Smooth muscle cell of the brain vasculature (primary cell): Measurements from ENCODE around the gene TRIM21.
"Not testable (repeated sequence)": the region's sequence is repeated elsewhere in the genome, so short reads cannot be mapped to it uniquely, and the experiment has no call there.

ENCODE experiments used
- DNase-seq: peaks from one replicate; pipeline ENCODE4 v3.0.0-alpha.2; 2012; ENCODE audit warnings: low read depth, low spot score

The TRIM21 gene

DNA sequence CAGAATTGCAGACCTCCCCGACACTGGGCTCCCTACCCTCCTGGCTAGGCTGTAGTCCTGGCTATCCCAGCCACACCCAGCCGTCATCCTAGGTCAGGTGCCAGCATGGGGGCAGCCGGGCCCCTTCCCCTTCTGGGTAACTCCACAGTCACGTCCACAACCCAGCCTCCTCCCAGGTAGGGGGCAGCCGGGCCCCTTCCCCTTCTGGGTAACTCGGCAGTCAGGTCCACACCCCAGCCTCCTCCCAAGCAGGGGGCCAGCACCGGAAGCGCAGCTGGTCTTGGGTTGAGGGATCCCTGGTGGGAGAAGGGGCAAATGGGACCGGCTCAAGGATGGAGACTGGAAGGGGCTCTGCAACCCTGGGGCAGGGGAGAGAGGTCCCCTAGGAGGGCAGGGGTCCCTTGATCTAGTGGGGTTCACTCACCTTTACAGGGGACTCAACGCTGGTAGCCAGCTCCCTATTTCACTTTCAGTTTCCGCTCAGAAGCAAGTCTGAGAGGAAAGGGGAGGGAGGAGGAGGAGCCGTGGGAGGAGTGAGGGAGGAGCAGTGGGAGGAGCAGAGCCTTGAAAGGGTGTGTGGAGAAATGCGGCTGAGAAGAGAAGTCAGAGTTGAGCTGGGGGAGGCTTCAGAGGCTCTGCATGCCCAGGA, at the start of gene TRIM21:
TSS of gene TRIM21 (minus strand) at position 494 of the 649 bp plus-strand sequence. CDS start 3,293 bp downstream, outside the sequence.
- DNase-seq = peak; percentile 59

GRCh38 chr11:4441515-4441914, 48.0 kb upstream of the TRIM21 start:
- DNase-seq = no peak

GRCh38 chr11:4436411-4436810, 42.9 kb upstream of the TRIM21 start:
- DNase-seq = no peak

DNA sequence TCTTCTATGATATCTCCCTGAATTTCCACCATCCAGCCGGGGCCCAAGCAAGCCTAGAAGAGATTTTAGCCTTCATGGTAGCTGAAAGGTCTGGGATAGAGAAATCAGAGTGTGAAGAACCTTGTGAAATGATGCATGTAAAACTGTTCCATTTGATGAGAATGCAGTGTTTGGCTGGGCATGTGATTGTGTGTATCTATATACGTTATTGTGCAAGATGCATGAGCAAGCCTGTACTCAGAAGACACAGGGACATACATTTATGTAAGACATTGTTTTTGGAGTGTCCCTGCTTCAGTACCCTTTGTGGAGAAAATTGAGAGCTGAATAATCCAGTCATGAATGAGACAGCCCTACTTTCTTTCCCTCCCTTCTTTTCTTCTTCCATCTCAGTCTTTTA, 40.4 kb upstream of the TRIM21 start:
- no peak for DNase-seq

GRCh38 chr11:4430051-4430450, 36.5 kb upstream of the TRIM21 start:
- DNase-seq = no peak

DNA sequence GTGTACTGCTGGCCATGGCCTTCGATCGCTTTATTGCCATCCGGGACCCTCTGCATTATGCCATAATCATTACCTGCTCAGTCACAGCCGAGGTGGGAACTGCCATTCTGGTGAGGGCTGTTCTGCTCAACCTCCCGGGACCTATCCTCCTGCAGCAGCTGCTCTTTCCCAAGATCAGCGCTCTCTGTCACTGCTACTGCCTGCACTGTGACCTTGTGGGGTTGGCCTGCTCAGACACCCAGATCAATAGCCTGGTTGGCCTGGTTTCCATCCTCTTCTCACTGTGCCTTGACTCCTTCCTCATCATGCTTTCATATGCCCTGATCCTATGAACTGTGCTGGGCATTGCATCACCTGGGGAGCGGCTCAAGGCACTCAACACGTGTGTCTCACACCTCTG, 24.9 kb upstream of the TRIM21 start:
- DNase-seq = no peak

DNA sequence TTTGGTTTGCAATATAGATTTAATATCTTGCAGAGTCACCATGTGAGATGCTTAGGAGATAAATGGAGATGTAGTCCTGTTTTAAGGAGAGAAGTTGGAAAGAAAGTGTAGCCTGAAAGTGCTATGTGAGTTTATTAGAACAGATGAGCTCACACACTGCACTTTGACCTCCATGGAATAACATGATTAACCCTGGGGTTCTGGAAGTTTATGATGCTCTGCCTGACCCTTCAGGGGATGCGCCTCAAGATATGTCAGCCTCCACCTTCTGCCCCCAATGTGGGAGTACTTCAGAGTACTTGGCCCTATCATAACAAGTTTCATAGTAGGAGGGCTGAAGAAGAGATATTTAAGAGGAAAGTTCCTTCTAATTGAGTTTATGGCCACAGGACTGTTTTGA, 23.3 kb upstream of the TRIM21 start:
- DNase-seq = no peak

DNA sequence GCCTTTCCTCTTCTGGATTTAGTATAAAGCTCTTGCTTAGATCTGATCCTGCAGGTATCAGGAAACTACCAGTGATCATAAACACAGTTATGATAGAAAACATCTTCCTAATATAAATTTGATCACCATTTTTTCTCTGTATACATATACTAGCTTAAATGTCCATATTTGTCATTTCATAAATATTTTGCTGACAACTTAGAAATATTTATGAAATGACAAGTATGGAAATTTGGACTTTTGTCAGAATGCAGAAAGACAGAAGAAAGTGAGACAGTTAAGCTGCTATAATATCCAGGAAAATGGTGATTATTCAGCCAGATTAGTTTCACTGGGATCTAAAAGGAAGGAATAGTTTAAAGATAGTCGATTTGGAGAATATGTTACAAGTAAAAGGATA, 22.8 kb upstream of the TRIM21 start:
- DNase-seq = no peak

DNA sequence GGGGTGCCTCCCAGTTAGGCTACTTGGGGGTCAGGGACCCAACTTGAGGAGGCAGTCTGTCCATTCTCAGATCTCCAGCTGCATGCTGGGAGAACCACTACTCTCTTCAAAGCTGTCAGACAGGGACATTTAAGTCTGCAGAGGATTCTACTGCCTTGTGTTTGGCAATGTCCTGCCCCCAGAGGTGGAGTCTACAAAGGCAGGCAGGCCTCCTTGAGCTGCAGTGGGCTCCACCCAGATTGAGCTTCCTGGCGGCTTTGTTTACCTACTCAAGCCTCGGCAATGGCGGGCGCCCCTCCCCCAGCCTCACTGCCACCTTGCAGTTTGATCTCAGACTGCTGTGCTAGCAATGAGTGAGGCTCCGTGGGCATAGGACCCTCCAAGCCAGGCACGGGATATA, 12.7 kb upstream of the TRIM21 start:
- DNase-seq = not testable (repeated sequence)

GRCh38 chr11:4393858-4394223, 339 bp upstream of the TRIM21 start:
- no peak for DNase-seq

DNA sequence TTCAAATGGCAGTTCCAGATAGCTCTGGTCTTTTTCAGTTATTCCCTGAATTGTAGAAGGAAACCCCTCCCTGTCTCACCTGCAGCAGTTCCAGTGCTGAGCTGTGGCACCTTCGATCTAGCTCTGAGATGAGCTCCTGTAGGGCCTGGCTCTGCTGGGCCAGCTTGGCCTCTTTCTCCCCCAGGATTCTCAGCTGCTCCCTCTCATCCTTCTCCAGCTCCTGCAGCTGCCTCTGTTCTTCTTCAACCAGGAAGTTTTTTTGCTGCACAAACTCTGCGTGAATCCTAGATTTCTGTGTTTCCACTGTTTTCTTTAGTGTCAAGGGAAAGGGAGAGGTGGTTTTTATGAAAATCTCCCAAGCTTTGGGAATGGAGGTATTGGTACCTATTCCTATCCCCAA, 5.3 kb downstream of the TRIM21 start:
- no peak for DNase-seq

- DNase-seq = no peak
These were observed 7.3 kb downstream of the TRIM21 start for GRCh38 chr11:4385978-4386740.

GRCh38 chr11:4381901-4382300, 11.6 kb downstream of the TRIM21 start:
- no peak for DNase-seq

DNA sequence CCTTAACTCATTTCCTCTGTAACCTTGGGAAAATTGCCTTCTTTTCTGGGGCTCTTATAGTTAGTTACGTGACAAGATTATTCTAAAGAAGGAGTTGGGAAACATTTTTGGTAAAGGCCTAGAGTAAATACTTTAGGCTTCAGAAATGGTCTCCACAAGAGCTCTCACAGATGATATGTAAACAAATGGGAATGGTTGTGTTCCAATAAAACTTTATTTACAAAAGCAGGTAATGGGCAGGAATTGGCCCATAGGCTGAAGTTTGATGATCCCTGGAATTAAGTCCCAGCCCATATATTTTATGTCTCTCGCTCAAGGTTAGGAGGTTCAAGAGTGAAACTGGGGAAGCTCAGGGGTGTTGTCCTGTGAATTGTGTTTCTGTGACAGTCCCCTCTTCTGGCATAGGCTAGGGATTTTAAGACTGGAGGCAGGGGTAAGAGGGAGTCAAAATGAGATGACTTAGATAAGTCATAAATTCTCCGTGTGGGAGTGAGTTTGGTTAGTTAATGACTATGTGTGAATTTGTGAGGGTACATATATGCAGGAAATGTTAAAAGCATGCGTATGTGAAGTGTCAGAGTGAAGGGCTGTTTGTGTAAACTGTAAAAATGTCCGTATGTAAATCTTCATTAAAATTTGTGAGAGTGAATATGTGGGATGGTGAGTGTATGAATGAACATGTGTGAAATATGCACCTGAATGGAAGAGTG, 17.9 kb downstream of the TRIM21 start:
- no peak for DNase-seq

DNA sequence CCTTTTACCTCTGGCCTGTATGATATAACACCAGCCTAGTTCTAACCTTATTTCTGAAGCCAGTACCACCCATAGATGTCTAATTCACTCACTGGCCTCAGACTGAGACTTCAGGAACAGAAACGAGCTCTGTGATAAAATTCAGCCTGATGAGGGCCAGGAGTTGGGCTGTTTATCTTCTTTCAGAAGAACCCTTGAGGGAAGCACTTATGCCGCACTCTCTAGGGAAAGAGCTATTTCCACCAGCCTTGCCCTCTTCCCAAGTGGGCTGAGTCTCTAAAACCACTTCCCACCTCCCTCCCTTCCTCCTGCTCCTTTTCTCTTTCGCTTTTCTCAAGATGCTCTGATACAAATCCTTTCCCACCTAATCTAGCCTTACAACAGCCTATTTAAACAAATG, 23.3 kb downstream of the TRIM21 start:
- DNase-seq = no peak

DNA sequence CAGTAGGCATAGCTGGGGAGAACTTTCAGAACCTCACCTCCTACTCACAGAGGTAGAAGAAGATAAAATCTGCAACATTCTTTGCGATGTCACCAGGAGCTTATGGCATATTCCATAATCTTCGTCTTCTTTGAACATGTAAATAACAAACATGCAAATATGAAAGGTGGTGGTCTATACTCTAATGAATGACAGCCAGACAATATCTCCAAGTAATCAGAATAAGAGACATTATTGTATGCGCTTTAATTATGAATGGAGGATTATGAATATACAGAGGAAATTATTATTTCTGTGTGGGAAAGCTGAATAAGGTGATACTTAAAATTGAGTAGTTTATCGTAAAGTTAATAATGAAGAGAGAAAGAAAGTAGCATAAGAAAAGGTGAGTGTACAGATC, 25.2 kb downstream of the TRIM21 start, which contains the start of gene OR52B4:
TSS of gene OR52B4 (minus strand) at position 101 of the 400 bp plus-strand sequence. CDS start at position 10, 91 bp downstream.
- DNase-seq = no peak

DNA sequence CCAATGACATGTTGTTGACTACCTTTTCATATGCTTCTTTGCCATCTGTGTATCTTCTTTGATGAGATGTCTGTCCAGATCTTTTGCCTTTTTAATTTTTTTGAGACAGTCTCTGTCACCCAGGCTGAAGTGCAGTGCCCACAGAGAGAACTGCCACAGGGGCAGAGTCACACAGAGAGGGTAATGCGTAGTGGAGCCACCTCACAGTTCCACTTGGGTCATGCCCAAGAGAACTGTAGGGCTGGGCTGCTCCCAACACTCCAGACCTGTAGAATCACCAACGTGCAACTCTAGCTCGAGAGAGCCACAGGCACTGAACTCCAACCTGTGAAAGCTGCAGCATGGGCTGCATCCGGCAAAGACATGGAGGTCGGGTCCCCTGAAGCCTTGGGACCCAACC, 45.4 kb downstream of the TRIM21 start:
- not testable (repeated sequence) for DNase-seq

DNA sequence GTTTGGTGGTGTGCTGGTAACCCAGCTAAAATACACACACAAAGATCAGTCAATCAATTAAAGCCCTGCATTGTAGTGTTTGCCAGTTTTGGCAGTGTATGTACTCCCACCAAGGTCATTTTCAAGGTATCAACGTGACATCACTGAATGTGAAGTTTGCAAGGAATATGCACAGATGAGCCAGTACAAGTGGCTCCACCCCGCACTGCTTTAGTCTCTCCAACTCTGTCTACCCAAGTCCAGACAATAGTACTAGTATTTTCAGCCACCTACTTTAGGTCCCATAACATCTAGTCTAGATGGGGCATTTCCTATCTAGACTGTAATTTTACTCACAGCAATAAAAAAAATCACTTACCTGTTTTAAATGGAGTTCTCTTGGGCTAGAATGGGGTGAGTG, 48.1 kb downstream of the TRIM21 start:
- not testable (repeated sequence) for DNase-seq
